Stomach (tissue), 4 donors: ENCODE measurements around the gene CXCL12.

Experiments used
- EP300 ChIP-seq: sonication (generic); formaldehyde crosslinking; IDR thresholded peaks from one replicate; pipeline ENCODE4 v1.6.1; 2017; ENCODE audit warnings: antibody characterized with exemption
- TF ChIP-seq, protein P1 (sequence below), 7 experiments: fragments of 450-650 bp in 4 of 7; fragments of 200-600 bp in 3 of 7; sonication (generic) in 3 of 7; IDR thresholded peaks; one replicate each; pipeline ENCODE4 v1.5.1; 2016 to 2019; ENCODE audit warnings: antibody characterized with exemption in 7 of 7, control low read depth in 2 of 7, mild to moderate bottlenecking in 1 of 7

DNA sequence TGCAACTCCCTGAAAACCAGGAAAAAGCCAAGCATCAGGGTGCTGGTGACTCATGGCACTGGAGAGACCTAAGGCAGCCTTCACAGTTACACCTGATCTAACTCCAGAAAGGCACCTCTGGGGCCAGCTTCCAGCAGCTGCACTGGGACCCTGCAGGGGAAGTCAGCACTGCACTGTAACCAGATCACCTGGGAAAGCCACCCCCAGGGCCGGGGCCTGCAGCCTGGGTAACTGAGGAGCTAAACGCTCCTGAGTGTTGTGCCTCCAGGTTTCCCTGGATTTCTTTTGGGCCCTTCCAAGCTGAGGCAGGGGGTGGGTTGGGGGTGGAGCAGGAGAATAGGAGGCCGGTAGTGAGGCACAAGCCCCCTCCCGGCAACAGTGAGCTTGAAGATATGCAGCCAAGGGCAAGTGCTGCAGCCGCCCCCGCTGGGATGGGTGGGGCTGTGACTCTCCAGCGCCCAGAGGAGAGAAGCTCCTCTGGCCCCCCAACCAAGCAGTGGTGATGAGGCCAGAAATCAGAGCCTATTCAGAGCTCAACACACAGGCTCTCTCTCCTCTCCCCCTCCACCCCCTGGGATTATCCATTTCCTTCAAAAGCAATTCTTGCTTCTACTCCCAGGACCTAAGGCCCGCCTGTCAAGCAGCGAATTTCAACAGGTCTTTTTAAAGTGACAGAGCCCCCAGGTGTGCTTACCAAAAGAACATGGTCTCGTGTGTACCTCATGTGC is 2.6 kb downstream of the CXCL12 start:
- no peak for TF ChIP-seq EP300
- TF ChIP-seq, protein P1, sequence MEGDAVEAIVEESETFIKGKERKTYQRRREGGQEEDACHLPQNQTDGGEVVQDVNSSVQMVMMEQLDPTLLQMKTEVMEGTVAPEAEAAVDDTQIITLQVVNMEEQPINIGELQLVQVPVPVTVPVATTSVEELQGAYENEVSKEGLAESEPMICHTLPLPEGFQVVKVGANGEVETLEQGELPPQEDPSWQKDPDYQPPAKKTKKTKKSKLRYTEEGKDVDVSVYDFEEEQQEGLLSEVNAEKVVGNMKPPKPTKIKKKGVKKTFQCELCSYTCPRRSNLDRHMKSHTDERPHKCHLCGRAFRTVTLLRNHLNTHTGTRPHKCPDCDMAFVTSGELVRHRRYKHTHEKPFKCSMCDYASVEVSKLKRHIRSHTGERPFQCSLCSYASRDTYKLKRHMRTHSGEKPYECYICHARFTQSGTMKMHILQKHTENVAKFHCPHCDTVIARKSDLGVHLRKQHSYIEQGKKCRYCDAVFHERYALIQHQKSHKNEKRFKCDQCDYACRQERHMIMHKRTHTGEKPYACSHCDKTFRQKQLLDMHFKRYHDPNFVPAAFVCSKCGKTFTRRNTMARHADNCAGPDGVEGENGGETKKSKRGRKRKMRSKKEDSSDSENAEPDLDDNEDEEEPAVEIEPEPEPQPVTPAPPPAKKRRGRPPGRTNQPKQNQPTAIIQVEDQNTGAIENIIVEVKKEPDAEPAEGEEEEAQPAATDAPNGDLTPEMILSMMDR (IDR thresholded peaks at IDR 0.05): no peak
